Neural progenitor cell (in vitro differentiated cells): ENCODE results near the gene SPOCD1. TPM values are rescaled to one million over a fixed set of nuclear protein-coding genes. Genes with fewer than 3 reads are reported as not detected.

Experiments
- DNase-seq: peaks from one replicate; pipeline ENCODE4 v3.0.0-alpha.2; 2016; ENCODE audit warnings: low spot score
- H2AFZ ChIP-seq: fragments of 200-600 bp; sonication (generic); replicated peaks from 2 replicates; pipeline ENCODE4 v1.6.1; 2016; ENCODE audit warnings: antibody characterized with exemption
- H3F3A ChIP-seq: fragments of 200-600 bp; sonication (generic); 2 replicates; pipeline ENCODE4 v1.6.1; 2016; ENCODE audit warnings: antibody characterized with exemption, low read depth
- H3K27ac ChIP-seq: fragments of 200-600 bp; sonication (generic); 2 replicates; pipeline ENCODE4 v1.5.1; 2016; ENCODE audit warnings: mild to moderate bottlenecking
- H3K27me3 ChIP-seq: fragments of 200-600 bp; sonication (generic); 2 replicates; pipeline ENCODE4 v1.6.1; 2016; ENCODE audit warnings: mild to moderate bottlenecking, moderate library complexity
- H3K36me3 ChIP-seq: fragments of 200-600 bp; sonication (generic); 2 replicates; pipeline ENCODE4 v1.5.1; 2016
- H3K4me1 ChIP-seq: fragments of 200-600 bp; sonication (generic); 2 replicates; pipeline ENCODE4 v1.6.1; 2016; ENCODE audit warnings: mixed run types
- H3K4me2 ChIP-seq: fragments of 200-600 bp; sonication (generic); 2 replicates; pipeline ENCODE4 v1.6.1; 2016
- H3K4me3 ChIP-seq: fragments of 200-600 bp; sonication (generic); 2 replicates; pipeline ENCODE4 v1.5.1; 2016
- H3K79me2 ChIP-seq: fragments of 200-600 bp; sonication (generic); 2 replicates; pipeline ENCODE4 v1.6.1; 2016; ENCODE audit warnings: low read depth
- H3K9ac ChIP-seq: fragments of 200-600 bp; sonication (generic); 2 replicates; pipeline ENCODE4 v1.6.1; 2016
- H3K9me3 ChIP-seq: fragments of 200-600 bp; sonication (generic); 2 replicates; pipeline ENCODE4 v1.5.1; 2016; ENCODE audit warnings: low read depth
- H4K20me1 ChIP-seq: fragments of 200-600 bp; sonication (generic); 2 replicates; pipeline ENCODE4 v1.6.1; 2016; ENCODE audit warnings: low read depth
- H3K27ac Mint-ChIP-seq: 3 replicates; pipeline ENCODE4 v1.8.0; 2021; ENCODE audit warnings: mixed read lengths
- H3K27me3 Mint-ChIP-seq: 2 replicates; pipeline ENCODE4 v1.8.0; 2022; ENCODE audit warnings: low read depth, mild to moderate bottlenecking, inconsistent platforms, moderate library complexity, mixed read lengths; ENCODE audit not compliant: insufficient read depth
- H3K36me3 Mint-ChIP-seq: 3 replicates; pipeline ENCODE4 v1.8.0; 2021; ENCODE audit warnings: mixed read lengths
- H3K4me1 Mint-ChIP-seq: 3 replicates; pipeline ENCODE4 v1.8.0; 2021; ENCODE audit warnings: mixed read lengths
- H3K4me3 Mint-ChIP-seq: 3 replicates; pipeline ENCODE4 v1.8.0; 2021; ENCODE audit warnings: mild to moderate bottlenecking, moderate library complexity, mixed read lengths
- H3K9me3 Mint-ChIP-seq: 3 replicates; pipeline ENCODE4 v1.8.0; 2020; ENCODE audit warnings: mixed read lengths
- EZH2 ChIP-seq: fragments of 200-600 bp; sonication (generic); IDR thresholded peaks from 2 replicates; pipeline ENCODE4 v1.6.1; 2017; ENCODE audit warnings: antibody characterized with exemption, mild to moderate bottlenecking, moderate library complexity
- EZH2phosphoT487 ChIP-seq: fragments of 200-600 bp; sonication (generic); IDR thresholded peaks from 2 replicates; pipeline ENCODE4 v1.6.1; 2017; ENCODE audit warnings: antibody characterized with exemption
- total RNA-seq: library from RNA; depleted of rRNA; stranded (reverse); fragments of >200 nt; gene quantifications from 2 replicates; pipeline ENCODE4 v1.2.3, GENCODE V29; 2015; ENCODE audit warnings: low replicate concordance
- TF ChIP-seq, protein P1 (sequence below): fragments of 200-600 bp; sonication (generic); IDR thresholded peaks from 2 replicates; pipeline ENCODE4 v1.5.1; 2017; ENCODE audit warnings: antibody characterized with exemption, mild to moderate bottlenecking

SPOCD1 gene
- total RNA-seq, 1 donor from 2014 or later = 1.4 TPM

DNA sequence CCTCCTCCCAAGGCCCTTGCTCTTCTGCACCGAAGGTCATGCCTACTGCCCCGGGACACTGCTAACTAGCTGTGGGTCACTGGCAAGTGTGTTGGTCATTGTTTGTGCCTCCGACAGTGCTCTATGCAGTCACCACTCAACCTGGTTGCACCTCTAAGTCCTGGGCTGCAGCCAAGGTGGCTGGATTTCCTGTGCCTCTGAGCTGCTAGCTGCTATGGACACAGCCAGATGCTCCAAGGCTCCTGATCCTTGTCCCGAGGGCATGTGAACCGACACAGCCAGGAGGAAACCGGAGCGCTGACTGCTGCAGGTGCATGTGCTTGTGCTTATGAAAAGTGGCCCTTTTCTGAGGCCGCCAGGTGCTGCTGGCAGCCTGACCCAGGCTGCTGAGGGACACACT, 14.7 kb upstream of the SPOCD1 start:
- Histone ChIP-seq H3K4me3 (no peak overlapping the region), H3K27ac (no peak overlapping the region), H2AFZ (no peak overlapping the region), H3K4me2 (no peak overlapping the region), H3K27me3 (no peaks in the 10 kb centered on the region), H3K36me3 (no peaks in the 10 kb centered on the region), H3F3A (no peaks in the 10 kb centered on the region), H3K9ac (no peak overlapping the region), H3K4me1 (no peaks in the 10 kb centered on the region), H3K79me2 (no peaks in the 10 kb centered on the region), H3K9me3 (no peaks in the 10 kb centered on the region), H4K20me1 (no peaks in the 10 kb centered on the region)
- H3K36me3 Mint-ChIP-seq = no peaks in the 10 kb centered on the region
- peaks cover 4% of the 10 kb centered on the region for H3K4me1 Mint-ChIP-seq
- DNase-seq = no peak
- no peak for TF ChIP-seq EZH2phosphoT487
- no peak for TF ChIP-seq EZH2
- TF ChIP-seq, protein P1, sequence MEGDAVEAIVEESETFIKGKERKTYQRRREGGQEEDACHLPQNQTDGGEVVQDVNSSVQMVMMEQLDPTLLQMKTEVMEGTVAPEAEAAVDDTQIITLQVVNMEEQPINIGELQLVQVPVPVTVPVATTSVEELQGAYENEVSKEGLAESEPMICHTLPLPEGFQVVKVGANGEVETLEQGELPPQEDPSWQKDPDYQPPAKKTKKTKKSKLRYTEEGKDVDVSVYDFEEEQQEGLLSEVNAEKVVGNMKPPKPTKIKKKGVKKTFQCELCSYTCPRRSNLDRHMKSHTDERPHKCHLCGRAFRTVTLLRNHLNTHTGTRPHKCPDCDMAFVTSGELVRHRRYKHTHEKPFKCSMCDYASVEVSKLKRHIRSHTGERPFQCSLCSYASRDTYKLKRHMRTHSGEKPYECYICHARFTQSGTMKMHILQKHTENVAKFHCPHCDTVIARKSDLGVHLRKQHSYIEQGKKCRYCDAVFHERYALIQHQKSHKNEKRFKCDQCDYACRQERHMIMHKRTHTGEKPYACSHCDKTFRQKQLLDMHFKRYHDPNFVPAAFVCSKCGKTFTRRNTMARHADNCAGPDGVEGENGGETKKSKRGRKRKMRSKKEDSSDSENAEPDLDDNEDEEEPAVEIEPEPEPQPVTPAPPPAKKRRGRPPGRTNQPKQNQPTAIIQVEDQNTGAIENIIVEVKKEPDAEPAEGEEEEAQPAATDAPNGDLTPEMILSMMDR = no peak
- H3K4me3 Mint-ChIP-seq = no peak overlapping the region
- no peaks in the 10 kb centered on the region for H3K27me3 Mint-ChIP-seq
- no peaks in the 10 kb centered on the region for H3K9me3 Mint-ChIP-seq
- H3K27ac Mint-ChIP-seq = peak overlapping the region; percentile 79

DNA sequence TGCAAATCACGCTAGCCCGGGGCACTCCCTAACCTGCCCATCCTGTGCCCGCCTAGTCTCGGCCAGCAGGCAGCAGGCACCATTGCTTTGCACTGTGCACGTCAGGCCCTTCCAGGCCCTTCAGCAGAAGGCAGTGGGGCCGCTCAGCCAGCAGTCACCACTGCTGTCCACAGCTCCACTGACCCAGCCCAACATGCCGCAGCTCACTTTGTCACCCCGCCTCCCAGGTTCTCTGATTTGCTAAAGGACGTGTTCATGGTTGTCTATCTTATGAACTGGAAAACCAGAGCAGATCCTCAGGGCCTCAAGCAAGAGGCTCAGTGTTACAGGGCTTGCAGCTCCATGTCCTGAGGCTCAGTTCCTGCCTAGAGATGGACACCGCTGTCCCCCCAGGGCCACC, 14.2 kb upstream of the SPOCD1 start:
- H3K27me3 Mint-ChIP-seq = no peaks in the 10 kb centered on the region
- H3K4me1 Mint-ChIP-seq = peaks cover 4% of the 10 kb centered on the region
- TF ChIP-seq EZH2 (no peak), EZH2phosphoT487 (no peak)
- TF ChIP-seq, protein P1 = no peak
- Histone ChIP-seq H3K4me2 (no peak overlapping the region), H3K4me1 (no peaks in the 10 kb centered on the region), H3K9me3 (no peaks in the 10 kb centered on the region), H3F3A (no peaks in the 10 kb centered on the region), H3K27me3 (no peaks in the 10 kb centered on the region), H3K4me3 (no peak overlapping the region), H3K9ac (no peak overlapping the region), H3K27ac (no peak overlapping the region), H2AFZ (peak overlapping the region; percentile 76), H4K20me1 (no peaks in the 10 kb centered on the region), H3K79me2 (no peaks in the 10 kb centered on the region), H3K36me3 (no peaks in the 10 kb centered on the region)
- H3K36me3 Mint-ChIP-seq = no peaks in the 10 kb centered on the region
- no peak overlapping the region for H3K27ac Mint-ChIP-seq
- H3K4me3 Mint-ChIP-seq = no peak overlapping the region
- DNase-seq = no peak
- H3K9me3 Mint-ChIP-seq = no peaks in the 10 kb centered on the region

DNA sequence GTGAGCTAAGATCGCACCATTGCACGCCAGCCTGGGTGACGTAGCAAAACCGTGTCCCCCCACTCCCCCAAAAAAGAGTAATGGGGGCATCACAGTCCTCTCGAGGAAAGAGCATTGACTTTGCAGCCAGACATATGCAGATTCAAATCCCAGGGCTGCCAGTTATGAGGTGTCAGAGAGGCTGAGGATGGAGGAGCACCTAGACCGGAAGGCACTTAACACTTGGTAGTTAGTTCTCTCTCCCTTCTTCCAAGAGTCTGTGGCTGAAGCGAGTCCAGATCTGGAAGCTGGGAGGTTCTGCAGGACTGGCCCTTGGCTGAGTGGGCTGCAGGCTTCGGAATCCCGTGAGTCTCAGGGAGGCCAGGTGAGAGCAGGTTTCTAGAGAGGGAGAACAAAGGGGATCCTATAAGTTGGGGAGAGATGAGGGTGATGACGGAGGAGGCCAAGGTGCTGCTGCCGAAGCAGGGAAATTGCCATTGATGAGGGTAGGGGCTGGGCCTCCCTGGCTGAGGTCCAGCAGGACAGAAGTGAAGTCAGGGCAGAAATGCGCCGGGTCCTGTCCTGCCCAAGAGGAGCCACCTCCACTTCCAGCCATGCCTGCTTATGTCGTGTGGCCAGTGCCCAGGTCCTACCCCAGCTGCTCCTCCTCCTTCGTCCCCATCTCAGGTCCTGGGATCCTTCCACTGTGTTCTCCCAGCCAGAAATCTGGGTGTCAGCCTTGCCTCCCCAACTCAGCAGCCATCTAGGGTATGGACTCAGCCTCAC, 13.3 kb upstream of the SPOCD1 start:
- DNase-seq = no peak
- H3K27ac Mint-ChIP-seq = no peak overlapping the region

More for the DNA sequence above, 13.3 kb upstream of the SPOCD1 start:
- Mint-ChIP-seq H3K9me3 (no peaks in the 10 kb centered on the region), H3K36me3 (no peaks in the 10 kb centered on the region), H3K4me3 (no peak overlapping the region), H3K4me1 (peaks cover 4% of the 10 kb centered on the region), H3K27me3 (no peaks in the 10 kb centered on the region)
- Histone ChIP-seq H3K36me3 (no peaks in the 10 kb centered on the region), H3K9ac (no peak overlapping the region), H2AFZ (peak overlapping the region; percentile 76), H3K9me3 (no peaks in the 10 kb centered on the region), H3K79me2 (no peaks in the 10 kb centered on the region), H3K4me3 (no peak overlapping the region), H3F3A (no peaks in the 10 kb centered on the region), H3K4me2 (no peak overlapping the region), H3K4me1 (no peaks in the 10 kb centered on the region), H3K27ac (no peak overlapping the region), H4K20me1 (no peaks in the 10 kb centered on the region), H3K27me3 (no peaks in the 10 kb centered on the region)
- TF ChIP-seq EZH2phosphoT487 (no peak), EZH2 (no peak)
- TF ChIP-seq, protein P1 = no peak
